Measurements from ENCODE around the gene NFIC.

DNA sequence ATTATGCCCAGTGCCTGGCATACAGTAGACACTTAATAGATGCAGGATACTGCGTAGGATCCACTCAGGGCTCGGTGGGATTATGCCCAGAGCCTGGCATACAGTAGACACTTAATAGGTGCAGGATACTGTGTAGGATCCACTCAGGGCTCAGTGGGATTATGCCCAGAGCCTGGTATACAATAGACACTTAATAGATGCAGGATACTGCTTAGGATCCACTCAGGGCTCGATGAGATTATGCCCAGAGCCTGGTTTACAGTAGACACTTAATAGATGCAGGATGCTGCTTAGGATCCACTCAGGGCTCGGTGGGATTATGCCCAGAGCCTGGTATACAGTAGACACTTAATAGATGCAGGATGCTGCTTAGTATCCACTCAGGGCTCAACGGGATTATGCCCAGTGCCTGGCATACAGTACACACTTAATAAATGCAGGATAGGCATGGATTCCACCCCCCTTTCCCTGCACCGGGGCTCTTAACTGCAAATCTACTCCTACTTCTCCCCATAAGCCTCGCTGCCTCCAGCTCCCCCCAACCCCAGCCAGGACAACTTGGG is 89.1 kb downstream of the NFIC start:
- TF ChIP-seq, protein P1, sequence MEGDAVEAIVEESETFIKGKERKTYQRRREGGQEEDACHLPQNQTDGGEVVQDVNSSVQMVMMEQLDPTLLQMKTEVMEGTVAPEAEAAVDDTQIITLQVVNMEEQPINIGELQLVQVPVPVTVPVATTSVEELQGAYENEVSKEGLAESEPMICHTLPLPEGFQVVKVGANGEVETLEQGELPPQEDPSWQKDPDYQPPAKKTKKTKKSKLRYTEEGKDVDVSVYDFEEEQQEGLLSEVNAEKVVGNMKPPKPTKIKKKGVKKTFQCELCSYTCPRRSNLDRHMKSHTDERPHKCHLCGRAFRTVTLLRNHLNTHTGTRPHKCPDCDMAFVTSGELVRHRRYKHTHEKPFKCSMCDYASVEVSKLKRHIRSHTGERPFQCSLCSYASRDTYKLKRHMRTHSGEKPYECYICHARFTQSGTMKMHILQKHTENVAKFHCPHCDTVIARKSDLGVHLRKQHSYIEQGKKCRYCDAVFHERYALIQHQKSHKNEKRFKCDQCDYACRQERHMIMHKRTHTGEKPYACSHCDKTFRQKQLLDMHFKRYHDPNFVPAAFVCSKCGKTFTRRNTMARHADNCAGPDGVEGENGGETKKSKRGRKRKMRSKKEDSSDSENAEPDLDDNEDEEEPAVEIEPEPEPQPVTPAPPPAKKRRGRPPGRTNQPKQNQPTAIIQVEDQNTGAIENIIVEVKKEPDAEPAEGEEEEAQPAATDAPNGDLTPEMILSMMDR (IDR thresholded peaks at IDR 0.05) = no peak
- TF ChIP-seq POLR2A (IDR thresholded peaks at IDR 0.05) (no peak), POLR2AphosphoS5 (IDR thresholded peaks at IDR 0.05; ENCODE audit: insufficient read depth in 1 of 2, low read depth in 1 of 2) (no peak)
